H9 (cell line): Measurements from ENCODE around the gene SPECC1. TPM values are rescaled to one million over a fixed set of nuclear protein-coding genes. Genes with fewer than 3 reads are reported as not detected.

ENCODE experiments used
- DNase-seq: peaks from one replicate; pipeline ENCODE4 v3.0.0-alpha.2; 2017
- H2AFZ ChIP-seq: one replicate; pipeline ENCODE4 v1.6.1; 2013; ENCODE audit warnings: mild to moderate bottlenecking, low read length, control low read depth, moderate library complexity
- H2AK5ac ChIP-seq: 2 replicates; pipeline ENCODE4 v1.6.1; 2013; ENCODE audit warnings: low read length, control low read depth, mixed read lengths; ENCODE audit not compliant: insufficient read length
- H2BK120ac ChIP-seq: one replicate; pipeline ENCODE4 v1.6.1; 2013; ENCODE audit warnings: low read depth, mild to moderate bottlenecking, low read length, control low read depth, inconsistent platforms; ENCODE audit not compliant: poor library complexity, severe bottlenecking
- H2BK12ac ChIP-seq: 2 replicates; pipeline ENCODE4 v1.6.1; 2013; ENCODE audit warnings: low read length, control low read depth, mixed read lengths, low read depth; ENCODE audit not compliant: insufficient read length
- H2BK15ac ChIP-seq: 2 replicates; pipeline ENCODE4 v1.6.1; 2013; ENCODE audit warnings: low read depth, low read length, control low read depth
- H2BK20ac ChIP-seq: one replicate; pipeline ENCODE4 v1.6.1; 2013; ENCODE audit warnings: low read depth, mild to moderate bottlenecking, low read length, control low read depth, inconsistent platforms; ENCODE audit not compliant: poor library complexity, severe bottlenecking
- H2BK5ac ChIP-seq: 2 replicates; pipeline ENCODE4 v1.6.1; 2013; ENCODE audit warnings: low read length, control low read depth, mixed read lengths; ENCODE audit not compliant: insufficient read length
- H3K14ac ChIP-seq: 2 replicates; pipeline ENCODE4 v1.6.1; 2013; ENCODE audit warnings: low read length, control low read depth; ENCODE audit not compliant: insufficient read depth
- H3K18ac ChIP-seq: 2 replicates; pipeline ENCODE4 v1.6.1; 2013; ENCODE audit warnings: low read depth, mild to moderate bottlenecking, mixed read lengths, low read length, control low read depth; ENCODE audit not compliant: insufficient read length
- H3K23ac ChIP-seq: 2 replicates; pipeline ENCODE4 v1.6.1; 2013; ENCODE audit warnings: low read length, control low read depth, mixed read lengths, low read depth; ENCODE audit not compliant: insufficient read length
- H3K23me2 ChIP-seq: 2 replicates; pipeline ENCODE4 v1.6.1; 2013; ENCODE audit warnings: low read depth, mild to moderate bottlenecking, mixed read lengths, low read length, control low read depth; ENCODE audit not compliant: insufficient read length, poor library complexity, severe bottlenecking
- H3K27ac ChIP-seq: 2 replicates; pipeline ENCODE4 v1.5.1; 2013; ENCODE audit warnings: low read length, control low read depth, mixed read lengths, low read depth; ENCODE audit not compliant: insufficient read length
- H3K27me3 ChIP-seq: 2 replicates; pipeline ENCODE4 v1.6.1; 2013; ENCODE audit warnings: low read length, control low read depth, inconsistent platforms; ENCODE audit not compliant: insufficient read depth
- H3K4ac ChIP-seq: 2 replicates; pipeline ENCODE4 v1.6.1; 2013; ENCODE audit warnings: low read depth, mild to moderate bottlenecking, control low read depth, inconsistent platforms, low read length, moderate library complexity
- H3K4me1 ChIP-seq: 2 replicates; pipeline ENCODE4 v1.6.1; 2013; ENCODE audit warnings: low read length, control low read depth, inconsistent platforms; ENCODE audit not compliant: insufficient read depth
- H3K4me2 ChIP-seq: 2 replicates; pipeline ENCODE4 v1.6.1; 2013; ENCODE audit warnings: low read length, control low read depth, mixed read lengths; ENCODE audit not compliant: insufficient read length, insufficient read depth
- H3K56ac ChIP-seq: 2 replicates; pipeline ENCODE4 v1.6.1; 2013; ENCODE audit warnings: low read depth, mild to moderate bottlenecking, mixed read lengths, low read length, control low read depth; ENCODE audit not compliant: insufficient read length
- H3K79me1 ChIP-seq: 2 replicates; pipeline ENCODE4 v1.6.1; 2013; ENCODE audit warnings: low read depth, mild to moderate bottlenecking, moderate library complexity, low read length, control low read depth, inconsistent platforms; ENCODE audit not compliant: insufficient read depth, poor library complexity, severe bottlenecking
- H3K79me2 ChIP-seq: 2 replicates; pipeline ENCODE4 v1.6.1; 2013; ENCODE audit warnings: low read length, control low read depth, inconsistent platforms; ENCODE audit not compliant: insufficient read depth
- H3K9ac ChIP-seq: 2 replicates; pipeline ENCODE4 v1.6.1; 2013; ENCODE audit warnings: low read length, control low read depth, mixed read lengths; ENCODE audit not compliant: insufficient read length; ENCODE audit errors: extremely low read depth
- H3K9me3 ChIP-seq: one replicate; pipeline ENCODE4 v1.6.1; 2013; ENCODE audit warnings: low read depth, low read length, inconsistent platforms; ENCODE audit not compliant: control insufficient read depth
- H3T11ph ChIP-seq: one replicate; pipeline ENCODE4 v1.6.1; 2013; ENCODE audit warnings: mild to moderate bottlenecking, low read length, control low read depth, inconsistent platforms
- H4K20me1 ChIP-seq: one replicate; pipeline ENCODE4 v1.6.1; 2013; ENCODE audit not compliant: control insufficient read depth, insufficient read length, insufficient read depth
- H4K5ac ChIP-seq: 2 replicates; pipeline ENCODE4 v1.6.1; 2013; ENCODE audit warnings: low read depth, mild to moderate bottlenecking, mixed read lengths, low read length, control low read depth; ENCODE audit not compliant: insufficient read length
- H4K8ac ChIP-seq: replicated peaks from 2 replicates; pipeline ENCODE4 v1.6.1; 2013; ENCODE audit warnings: low read length, control low read depth, mixed read lengths, low read depth; ENCODE audit not compliant: insufficient read length
- H4K91ac ChIP-seq: 2 replicates; pipeline ENCODE4 v1.6.1; 2013; ENCODE audit warnings: low read depth, mild to moderate bottlenecking, moderate library complexity, mixed read lengths, low read length, control low read depth; ENCODE audit not compliant: insufficient read length
- H3K27ac Mint-ChIP-seq, 3 experiments: 2 replicates in 2 of 3; 3 replicates in 1 of 3; pipeline ENCODE4 v1.8.0; 2020 to 2021; ENCODE audit warnings: mixed read lengths in 3 of 3, mild to moderate bottlenecking in 1 of 3, moderate library complexity in 1 of 3
- H3K27me3 Mint-ChIP-seq: 2 replicates; pipeline ENCODE4 v1.8.0; 2021; ENCODE audit warnings: low read depth, mild to moderate bottlenecking, moderate library complexity, mixed read lengths
- H3K36me3 Mint-ChIP-seq, 3 experiments: 2 replicates in 2 of 3; 3 replicates in 1 of 3; pipeline ENCODE4 v1.8.0; 2020 to 2021; ENCODE audit warnings: low read depth in 3 of 3, mixed read lengths in 3 of 3; ENCODE audit not compliant: insufficient read depth in 1 of 3
- H3K4me1 Mint-ChIP-seq, 2 experiments: 2 replicates each; pipeline ENCODE4 v1.8.0; 2020; ENCODE audit warnings: mixed read lengths in 2 of 2
- H3K4me3 Mint-ChIP-seq, 2 experiments: 2 replicates in 1 of 2; 3 replicates in 1 of 2; pipeline ENCODE4 v1.8.0; 2020 to 2021; ENCODE audit warnings: mild to moderate bottlenecking in 2 of 2, mixed read lengths in 2 of 2, moderate library complexity in 1 of 2
- H3K9me3 Mint-ChIP-seq, 2 experiments: 2 replicates in 1 of 2; 3 replicates in 1 of 2; pipeline ENCODE4 v1.8.0; 2020; ENCODE audit warnings: mild to moderate bottlenecking in 2 of 2, mixed read lengths in 2 of 2, moderate library complexity in 1 of 2
- WGBS: extraction: QIAGEN DNeasy Blood & Tissue Kit; methylation state at CpG from one replicate; pipeline ENCODE4 v1.1.7; 2013; ENCODE audit warnings: missing lambda C conversion rate, low lambda C conversion rate, mixed read lengths; ENCODE audit not compliant: insufficient read length; ENCODE audit errors: extremely low coverage; 5-methylcytosine and 5-hydroxymethylcytosine counted together
- total RNA-seq: library from RNA; stranded (reverse); gene quantifications from 2 replicates; pipeline ENCODE4 v1.2.1, GENCODE V29; 2021
- TF ChIP-seq, protein P1 (sequence below): fragments of 200-600 bp; sonication (generic); conservative IDR thresholded peaks from 3 replicates; pipeline ENCODE4 v1.8.0; 2021; ENCODE audit warnings: antibody characterized with exemption, mild to moderate bottlenecking

The SPECC1 gene
- total RNA-seq, 1 experiment from 2014 or later: 65.7 TPM

DNA sequence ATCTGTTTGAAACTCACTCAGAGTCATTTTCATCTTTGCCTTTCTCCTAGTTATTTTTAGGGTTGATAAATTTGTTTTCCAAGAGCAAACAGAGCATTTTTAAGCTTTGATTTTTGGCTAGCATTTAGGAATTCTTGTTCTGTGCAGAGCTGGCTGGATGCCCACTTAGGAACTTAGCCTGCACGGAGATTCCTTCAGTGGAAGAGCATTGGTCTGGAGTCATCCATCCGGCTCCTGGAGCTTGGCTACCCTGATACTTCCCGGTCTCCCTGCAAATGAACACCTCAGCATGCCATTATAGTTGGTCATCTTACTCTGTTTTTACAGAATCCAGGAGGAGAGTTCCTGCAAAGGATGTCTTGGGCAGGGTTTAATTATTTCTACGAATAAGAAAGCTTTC, 57.1 kb downstream of the SPECC1 start:
- no peak overlapping the region for H2BK15ac ChIP-seq
- H3K14ac ChIP-seq: no peak overlapping the region
- H3K79me2 ChIP-seq: no peaks in the 10 kb centered on the region
- H3K4me2 ChIP-seq: no peak overlapping the region
- no peak overlapping the region for H3K9ac ChIP-seq
- TF ChIP-seq, protein P1, sequence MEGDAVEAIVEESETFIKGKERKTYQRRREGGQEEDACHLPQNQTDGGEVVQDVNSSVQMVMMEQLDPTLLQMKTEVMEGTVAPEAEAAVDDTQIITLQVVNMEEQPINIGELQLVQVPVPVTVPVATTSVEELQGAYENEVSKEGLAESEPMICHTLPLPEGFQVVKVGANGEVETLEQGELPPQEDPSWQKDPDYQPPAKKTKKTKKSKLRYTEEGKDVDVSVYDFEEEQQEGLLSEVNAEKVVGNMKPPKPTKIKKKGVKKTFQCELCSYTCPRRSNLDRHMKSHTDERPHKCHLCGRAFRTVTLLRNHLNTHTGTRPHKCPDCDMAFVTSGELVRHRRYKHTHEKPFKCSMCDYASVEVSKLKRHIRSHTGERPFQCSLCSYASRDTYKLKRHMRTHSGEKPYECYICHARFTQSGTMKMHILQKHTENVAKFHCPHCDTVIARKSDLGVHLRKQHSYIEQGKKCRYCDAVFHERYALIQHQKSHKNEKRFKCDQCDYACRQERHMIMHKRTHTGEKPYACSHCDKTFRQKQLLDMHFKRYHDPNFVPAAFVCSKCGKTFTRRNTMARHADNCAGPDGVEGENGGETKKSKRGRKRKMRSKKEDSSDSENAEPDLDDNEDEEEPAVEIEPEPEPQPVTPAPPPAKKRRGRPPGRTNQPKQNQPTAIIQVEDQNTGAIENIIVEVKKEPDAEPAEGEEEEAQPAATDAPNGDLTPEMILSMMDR: no peak
- H4K91ac ChIP-seq: no peak overlapping the region
- H3K79me1 ChIP-seq: no peaks in the 10 kb centered on the region
- no peak overlapping the region for H2BK120ac ChIP-seq
- H3K56ac ChIP-seq: no peak overlapping the region
- peaks cover 15 to 17% of the 10 kb centered on the region in 2 experiments for H3K4me1 Mint-ChIP-seq
- H2BK12ac ChIP-seq: no peak overlapping the region
- no peak overlapping the region for H2AK5ac ChIP-seq
- DNase-seq: no peak
- H3K27ac ChIP-seq: no peak overlapping the region
- H2AFZ ChIP-seq: no peak overlapping the region
- no peaks in the 10 kb centered on the region for H3K36me3 Mint-ChIP-seq
- no peak overlapping the region for H2BK20ac ChIP-seq
- H3K4me1 ChIP-seq: peaks cover 8% of the 10 kb centered on the region; the same call in 1 of the 2 replicates
- H3K27me3 Mint-ChIP-seq: no peaks in the 10 kb centered on the region
- H3K18ac ChIP-seq: no peak overlapping the region
- H4K5ac ChIP-seq: no peak overlapping the region
- no peaks in the 10 kb centered on the region for H3K23me2 ChIP-seq
- no peaks in the 10 kb centered on the region for H3K9me3 ChIP-seq
- no peaks in the 10 kb centered on the region for H3K27me3 ChIP-seq
- WGBS: no CpG with 5 or more reads among the region's 4 CpGs
- H3K4ac ChIP-seq: no peak overlapping the region
- H3K23ac ChIP-seq: no peak overlapping the region
- H3T11ph ChIP-seq: no peak overlapping the region
- H3K9me3 Mint-ChIP-seq: no peaks in the 10 kb centered on the region
- H2BK5ac ChIP-seq: no peak overlapping the region
- no peak overlapping the region for H4K8ac ChIP-seq
- H4K20me1 ChIP-seq: no peaks in the 10 kb centered on the region
- H3K4me3 Mint-ChIP-seq: no peak overlapping the region
- H3K27ac Mint-ChIP-seq: no peak overlapping the region
